Osteoblast (primary cell): ENCODE data around the gene NATD1. TPM values are rescaled to one million over a fixed set of nuclear protein-coding genes. Genes with fewer than 3 reads are reported as not detected.
A peak's percentile ranks its signal among the peaks of the same experiment; 100 is the strongest.

Experiments used
- DNase-seq: peaks from one replicate; pipeline ENCODE4 v3.0.0; 2011; ENCODE audit warnings: low spot score, mixed read lengths; ENCODE audit not compliant: insufficient read length; ENCODE audit errors: missing footprints
- H2AFZ ChIP-seq: 2 replicates; pipeline ENCODE4 v1.6.0; 2011; ENCODE audit warnings: mild to moderate bottlenecking, low read length
- H3K27ac ChIP-seq: 2 replicates; pipeline ENCODE4 v1.5.1; 2011; ENCODE audit warnings: mild to moderate bottlenecking, low read depth, low read length, moderate library complexity
- H3K27me3 ChIP-seq: 2 replicates; pipeline ENCODE4 v1.6.0; 2012; ENCODE audit warnings: mild to moderate bottlenecking, control low read depth, inconsistent platforms, low read length, moderate library complexity; ENCODE audit not compliant: insufficient read depth
- H3K36me3 ChIP-seq: 2 replicates; pipeline ENCODE4 v1.5.1; 2011; ENCODE audit warnings: mild to moderate bottlenecking, low read length, control low read depth, moderate library complexity; ENCODE audit not compliant: insufficient read depth
- H3K4me1 ChIP-seq: 2 replicates; pipeline ENCODE4 v1.5.1; 2011; ENCODE audit warnings: mild to moderate bottlenecking, low read length, control low read depth, moderate library complexity; ENCODE audit not compliant: insufficient read depth
- H3K4me2 ChIP-seq: 2 replicates; pipeline ENCODE4 v1.6.0; 2011; ENCODE audit warnings: mild to moderate bottlenecking, low read length; ENCODE audit not compliant: insufficient read depth
- H3K4me3 ChIP-seq: fragments of 200-600 bp; sonication (generic); 3 replicates; pipeline ENCODE4 v1.5.1; 2012; ENCODE audit warnings: mild to moderate bottlenecking, low read length, inconsistent platforms; ENCODE audit not compliant: insufficient read depth
- H3K79me2 ChIP-seq: 2 replicates; pipeline ENCODE4 v1.6.0; 2012; ENCODE audit warnings: mild to moderate bottlenecking, low read length, control low read depth, inconsistent platforms; ENCODE audit not compliant: insufficient read depth
- H3K9me3 ChIP-seq: 2 replicates; pipeline ENCODE4 v1.5.1; 2011; ENCODE audit warnings: low read depth, low read length, control low read depth
- H4K20me1 ChIP-seq: 2 replicates; pipeline ENCODE4 v1.6.0; 2012; ENCODE audit warnings: mild to moderate bottlenecking, low read length, control low read depth; ENCODE audit not compliant: insufficient read depth
- CTCF ChIP-seq: IDR thresholded peaks from 2 replicates; pipeline ENCODE4 v1.5.1; 2011; ENCODE audit warnings: mild to moderate bottlenecking, low read depth, low read length, moderate library complexity; ENCODE audit errors: extremely low read depth
- total RNA-seq: library from RNA; depleted of rRNA; stranded (reverse); fragments of >200 nt; gene quantifications from 2 replicates; pipeline ENCODE4 v1.2.3, GENCODE V29; 2012

The NATD1 gene
- total RNA-seq, 1 donor = 15.2 TPM

DNA sequence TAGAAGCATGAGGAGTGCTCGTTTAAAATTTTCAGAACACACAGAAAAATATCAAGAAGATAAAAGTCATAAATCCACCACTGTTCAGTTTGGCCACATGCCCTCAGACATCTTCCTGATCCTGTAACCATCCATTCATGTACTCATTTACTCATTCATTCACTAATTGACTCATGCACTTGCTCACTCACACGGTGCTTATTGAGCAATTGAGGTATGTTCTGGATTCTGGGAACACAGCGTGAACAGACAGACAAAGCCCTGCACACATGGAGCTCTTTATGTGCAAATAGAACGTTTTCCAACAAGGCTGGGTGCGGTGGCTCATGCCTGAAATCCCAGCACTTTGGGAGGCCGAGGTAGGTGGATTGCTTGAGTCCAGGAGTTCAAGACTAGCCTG is 10.2 kb upstream of the NATD1 start:
- Histone ChIP-seq H3K27me3 (peaks cover 2% of the 10 kb centered on the region), H3K4me1 (no peaks in the 10 kb centered on the region), H3K4me2 (no peak overlapping the region), H3K79me2 (no peaks in the 10 kb centered on the region), H3K36me3 (no peaks in the 10 kb centered on the region), H2AFZ (no peak overlapping the region), H4K20me1 (no peaks in the 10 kb centered on the region), H3K4me3 (no peak overlapping the region), H3K9me3 (no peaks in the 10 kb centered on the region), H3K27ac (no peak overlapping the region)
- DNase-seq = peak; percentile 37
- TF ChIP-seq CTCF = no peak

GRCh38 chr17:21262259-21262993 is 9.2 kb upstream of the NATD1 start:
- no peak for TF ChIP-seq CTCF

GRCh38 chr17:21258593-21258992 is 5.4 kb upstream of the NATD1 start:
- peaks cover 3% of the 10 kb centered on the region for H3K4me1 ChIP-seq
- no peaks in the 10 kb centered on the region for H3K79me2 ChIP-seq
- H3K4me3 ChIP-seq = no peak overlapping the region
- no peak overlapping the region for H3K4me2 ChIP-seq
- H4K20me1 ChIP-seq = no peaks in the 10 kb centered on the region
- DNase-seq = no peak
- H3K9me3 ChIP-seq = no peaks in the 10 kb centered on the region
- TF ChIP-seq CTCF = no peak
- H3K36me3 ChIP-seq = no peaks in the 10 kb centered on the region
- H3K27me3 ChIP-seq = no peaks in the 10 kb centered on the region
- H2AFZ ChIP-seq = no peak overlapping the region
- no peak overlapping the region for H3K27ac ChIP-seq

More at GRCh38 chr17:21262259-21262993, 9.2 kb upstream of the NATD1 start:
- Histone ChIP-seq H3K4me1 (no peaks in the 10 kb centered on the region), H3K36me3 (no peaks in the 10 kb centered on the region), H3K4me2 (no peak overlapping the region), H3K27me3 (peaks cover 2% of the 10 kb centered on the region), H3K4me3 (no peak overlapping the region), H3K27ac (no peak overlapping the region), H2AFZ (no peak overlapping the region), H3K9me3 (no peaks in the 10 kb centered on the region), H4K20me1 (no peaks in the 10 kb centered on the region), H3K79me2 (no peaks in the 10 kb centered on the region)
- no peak for DNase-seq

GRCh38 chr17:21253646-21254441 is 634 bp upstream of the NATD1 start:
- no peaks in the 10 kb centered on the region for H3K36me3 ChIP-seq
- peak overlapping the region; percentile 92 for H2AFZ ChIP-seq
- no peak for TF ChIP-seq CTCF
- no peaks in the 10 kb centered on the region for H3K79me2 ChIP-seq
- peak overlapping the region; percentile 94 for H3K4me2 ChIP-seq
- DNase-seq = peak; percentile 69
- peak overlapping the region; percentile 75 for H3K4me3 ChIP-seq
- H3K9me3 ChIP-seq = no peaks in the 10 kb centered on the region
- H3K27ac ChIP-seq = no peak overlapping the region
- H3K27me3 ChIP-seq = no peaks in the 10 kb centered on the region
- peaks cover 10% of the 10 kb centered on the region for H4K20me1 ChIP-seq
- H3K4me1 ChIP-seq = peaks cover 16% of the 10 kb centered on the region
